ENCODE data around the gene SYPL2.

SYPL2 gene

DNA sequence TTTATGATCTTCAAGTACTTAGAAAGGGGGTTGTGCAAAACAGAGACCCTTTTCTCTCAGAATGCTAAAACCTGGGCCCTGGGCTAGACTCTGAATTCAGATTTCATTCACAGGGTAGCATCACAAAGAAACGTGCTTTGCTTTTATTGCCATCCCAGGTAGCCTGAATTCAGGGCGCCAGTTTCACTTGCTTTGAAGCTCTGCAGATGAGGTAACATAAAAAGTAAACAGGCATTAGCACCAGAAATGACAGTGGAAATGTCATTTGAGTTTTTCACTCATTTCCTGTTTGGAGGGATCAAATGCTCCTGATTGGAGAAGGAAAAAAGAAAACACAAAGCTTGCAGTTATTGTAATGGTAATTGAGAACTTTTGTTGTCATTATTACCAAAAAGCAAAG, 2.6 kb downstream of the SYPL2 start:
- TF ChIP-seq FOXP2 (optimal IDR thresholded peaks at IDR 0.05; ENCODE audit: borderline replicate concordance, extremely low read depth, extremely low read length, insufficient read depth), result no peak
- TF ChIP-seq POLR2AphosphoS5 (IDR thresholded peaks at IDR 0.05; ENCODE audit: low read depth, low read length), result no peak
- TF ChIP-seq SIN3A (IDR thresholded peaks at IDR 0.05; ENCODE audit: borderline replicate concordance, insufficient read depth, low read length), result no peak
- no peak for TF ChIP-seq TAF1 (IDR thresholded peaks at IDR 0.05; ENCODE audit: borderline replicate concordance, insufficient read depth, low read length)
- TF ChIP-seq, protein P1, sequence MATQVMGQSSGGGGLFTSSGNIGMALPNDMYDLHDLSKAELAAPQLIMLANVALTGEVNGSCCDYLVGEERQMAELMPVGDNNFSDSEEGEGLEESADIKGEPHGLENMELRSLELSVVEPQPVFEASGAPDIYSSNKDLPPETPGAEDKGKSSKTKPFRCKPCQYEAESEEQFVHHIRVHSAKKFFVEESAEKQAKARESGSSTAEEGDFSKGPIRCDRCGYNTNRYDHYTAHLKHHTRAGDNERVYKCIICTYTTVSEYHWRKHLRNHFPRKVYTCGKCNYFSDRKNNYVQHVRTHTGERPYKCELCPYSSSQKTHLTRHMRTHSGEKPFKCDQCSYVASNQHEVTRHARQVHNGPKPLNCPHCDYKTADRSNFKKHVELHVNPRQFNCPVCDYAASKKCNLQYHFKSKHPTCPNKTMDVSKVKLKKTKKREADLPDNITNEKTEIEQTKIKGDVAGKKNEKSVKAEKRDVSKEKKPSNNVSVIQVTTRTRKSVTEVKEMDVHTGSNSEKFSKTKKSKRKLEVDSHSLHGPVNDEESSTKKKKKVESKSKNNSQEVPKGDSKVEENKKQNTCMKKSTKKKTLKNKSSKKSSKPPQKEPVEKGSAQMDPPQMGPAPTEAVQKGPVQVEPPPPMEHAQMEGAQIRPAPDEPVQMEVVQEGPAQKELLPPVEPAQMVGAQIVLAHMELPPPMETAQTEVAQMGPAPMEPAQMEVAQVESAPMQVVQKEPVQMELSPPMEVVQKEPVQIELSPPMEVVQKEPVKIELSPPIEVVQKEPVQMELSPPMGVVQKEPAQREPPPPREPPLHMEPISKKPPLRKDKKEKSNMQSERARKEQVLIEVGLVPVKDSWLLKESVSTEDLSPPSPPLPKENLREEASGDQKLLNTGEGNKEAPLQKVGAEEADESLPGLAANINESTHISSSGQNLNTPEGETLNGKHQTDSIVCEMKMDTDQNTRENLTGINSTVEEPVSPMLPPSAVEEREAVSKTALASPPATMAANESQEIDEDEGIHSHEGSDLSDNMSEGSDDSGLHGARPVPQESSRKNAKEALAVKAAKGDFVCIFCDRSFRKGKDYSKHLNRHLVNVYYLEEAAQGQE (IDR thresholded peaks at IDR 0.05; ENCODE audit: insufficient read depth in 1 of 2, low read depth in 2 of 2, low read length in 2 of 2), result no peak

DNA sequence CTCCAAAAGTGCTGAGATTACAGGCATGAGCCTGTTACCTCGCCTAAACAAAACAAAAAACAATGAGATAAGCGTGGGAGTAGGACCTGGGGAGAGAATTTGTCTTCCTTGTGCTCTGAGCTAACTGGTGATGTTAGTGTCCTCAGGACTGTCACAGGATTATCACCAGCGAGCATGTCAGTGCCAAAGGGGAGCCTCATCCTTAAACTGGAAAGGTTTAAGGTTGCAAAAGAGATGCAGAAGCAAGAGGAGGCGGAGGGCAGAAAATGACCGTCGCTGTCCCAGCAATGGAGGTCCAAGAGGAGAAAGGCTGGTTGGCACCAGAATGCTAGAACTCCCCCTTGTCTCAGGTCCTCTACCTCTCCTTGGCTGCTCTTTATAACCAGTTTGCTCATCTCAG, 3.9 kb downstream of the SYPL2 start:
- TF ChIP-seq FOXP2 (optimal IDR thresholded peaks at IDR 0.05; ENCODE audit: borderline replicate concordance, extremely low read depth, extremely low read length, insufficient read depth), result no peak
- no peak for TF ChIP-seq POLR2AphosphoS5 (IDR thresholded peaks at IDR 0.05; ENCODE audit: low read depth, low read length)
- TF ChIP-seq TAF1 (IDR thresholded peaks at IDR 0.05; ENCODE audit: borderline replicate concordance, insufficient read depth, low read length), result no peak
- TF ChIP-seq, protein P1 (IDR thresholded peaks at IDR 0.05; ENCODE audit: insufficient read depth in 1 of 2, low read depth in 2 of 2, low read length in 2 of 2), result no peak
- no peak for TF ChIP-seq SIN3A (IDR thresholded peaks at IDR 0.05; ENCODE audit: borderline replicate concordance, insufficient read depth, low read length)

DNA sequence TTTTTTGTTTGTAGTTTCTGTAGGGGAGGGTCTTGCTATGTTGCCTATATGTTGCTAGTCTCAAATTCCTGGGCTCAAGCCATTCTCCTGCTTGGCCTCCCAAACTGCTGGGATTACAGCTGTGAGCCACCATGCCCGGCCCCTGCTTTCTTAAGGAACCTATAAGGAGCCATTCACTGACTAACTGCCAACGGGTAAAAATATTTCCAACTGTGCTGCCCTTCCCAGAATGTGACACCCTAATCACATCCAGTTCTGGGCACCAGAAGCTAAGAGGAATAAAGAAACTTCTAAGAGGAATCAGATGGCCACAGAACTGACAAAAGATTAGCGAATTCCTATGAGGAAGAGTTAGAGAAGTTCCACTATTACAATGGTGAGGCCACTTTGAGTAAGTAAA, 6.4 kb downstream of the SYPL2 start:
- TF ChIP-seq SIN3A (IDR thresholded peaks at IDR 0.05; ENCODE audit: borderline replicate concordance, insufficient read depth, low read length), result no peak
- TF ChIP-seq FOXP2 (optimal IDR thresholded peaks at IDR 0.05; ENCODE audit: borderline replicate concordance, extremely low read depth, extremely low read length, insufficient read depth), result no peak
- no peak for TF ChIP-seq TAF1 (IDR thresholded peaks at IDR 0.05; ENCODE audit: borderline replicate concordance, insufficient read depth, low read length)
- TF ChIP-seq POLR2AphosphoS5 (IDR thresholded peaks at IDR 0.05; ENCODE audit: low read depth, low read length), result no peak
- TF ChIP-seq, protein P1 (IDR thresholded peaks at IDR 0.05; ENCODE audit: insufficient read depth in 1 of 2, low read depth in 2 of 2, low read length in 2 of 2), result no peak

DNA sequence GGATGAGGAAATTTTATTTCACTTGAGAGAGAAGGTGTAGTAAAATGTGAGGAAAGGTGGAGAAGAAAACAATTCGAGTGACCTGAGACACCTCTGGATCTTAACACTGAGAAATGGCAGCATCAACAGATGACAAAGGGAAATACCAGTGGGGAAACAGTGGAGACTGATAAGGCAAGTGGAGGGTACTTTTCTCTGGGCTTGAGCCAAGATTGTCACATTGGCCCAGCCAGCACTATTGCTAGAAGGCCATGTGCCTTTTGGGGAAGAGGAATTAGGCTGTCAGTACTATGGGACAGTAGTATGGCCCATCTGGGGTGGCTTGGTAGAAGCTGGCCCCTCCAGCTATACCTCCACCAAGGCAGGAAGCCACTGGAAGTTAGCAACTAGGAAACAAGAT, 8.4 kb downstream of the SYPL2 start:
- TF ChIP-seq SIN3A (IDR thresholded peaks at IDR 0.05; ENCODE audit: borderline replicate concordance, insufficient read depth, low read length), result no peak
- TF ChIP-seq FOXP2 (optimal IDR thresholded peaks at IDR 0.05; ENCODE audit: borderline replicate concordance, extremely low read depth, extremely low read length, insufficient read depth), result no peak
- no peak for TF ChIP-seq POLR2AphosphoS5 (IDR thresholded peaks at IDR 0.05; ENCODE audit: low read depth, low read length)
- no peak for TF ChIP-seq TAF1 (IDR thresholded peaks at IDR 0.05; ENCODE audit: borderline replicate concordance, insufficient read depth, low read length)
- TF ChIP-seq, protein P1 (IDR thresholded peaks at IDR 0.05; ENCODE audit: insufficient read depth in 1 of 2, low read depth in 2 of 2, low read length in 2 of 2), result no peak

DNA sequence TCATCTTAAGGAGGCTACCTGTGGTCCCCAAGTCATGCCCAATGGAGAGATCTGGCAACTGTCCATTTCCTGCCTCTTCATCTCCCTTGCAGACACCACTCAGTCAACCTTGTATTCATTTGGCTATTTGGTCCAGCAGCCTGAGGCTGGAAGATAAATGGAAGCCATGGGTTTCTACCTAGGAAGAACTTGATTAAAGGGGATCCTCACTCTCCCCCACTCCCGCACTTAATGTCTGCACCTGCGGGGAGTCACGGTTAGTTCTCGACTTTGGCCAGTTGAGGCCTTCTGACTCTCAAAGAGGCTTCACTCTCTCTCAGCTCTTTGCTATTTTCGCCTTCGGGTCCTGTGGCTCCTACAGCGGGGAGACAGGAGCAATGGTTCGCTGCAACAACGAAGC, 8.9 kb downstream of the SYPL2 start:
- TF ChIP-seq, protein P1 (IDR thresholded peaks at IDR 0.05; ENCODE audit: insufficient read depth in 1 of 2, low read depth in 2 of 2, low read length in 2 of 2), result no peak
- TF ChIP-seq POLR2AphosphoS5 (IDR thresholded peaks at IDR 0.05; ENCODE audit: low read depth, low read length), result no peak
- no peak for TF ChIP-seq FOXP2 (optimal IDR thresholded peaks at IDR 0.05; ENCODE audit: borderline replicate concordance, extremely low read depth, extremely low read length, insufficient read depth)
- TF ChIP-seq SIN3A (IDR thresholded peaks at IDR 0.05; ENCODE audit: borderline replicate concordance, insufficient read depth, low read length), result no peak
- no peak for TF ChIP-seq TAF1 (IDR thresholded peaks at IDR 0.05; ENCODE audit: borderline replicate concordance, insufficient read depth, low read length)
